Hepatocyte (in vitro differentiated cells): Measurements from ENCODE around the gene PLEK2.
"Not testable (repeated sequence)": the region's sequence is repeated elsewhere in the genome, so short reads cannot be mapped to it uniquely, and the experiment has no call there.

Experiments used
- CTCF ChIP-seq: fragments of 200-600 bp; sonication (generic); IDR thresholded peaks from 2 replicates; pipeline ENCODE4 v1.5.1; 2016; ENCODE audit warnings: antibody characterized with exemption, mild to moderate bottlenecking; ENCODE audit not compliant: poor library complexity
- EZH2 ChIP-seq: fragments of 200-600 bp; sonication (generic); IDR thresholded peaks from 2 replicates; pipeline ENCODE4 v1.6.1; 2016; ENCODE audit warnings: antibody characterized with exemption, mild to moderate bottlenecking, borderline replicate concordance
- EZH2phosphoT487 ChIP-seq: fragments of 200-600 bp; sonication (generic); IDR thresholded peaks from one replicate; pipeline ENCODE4 v1.6.1; 2018; ENCODE audit warnings: antibody characterized with exemption, mild to moderate bottlenecking, low read depth, moderate library complexity; ENCODE audit not compliant: unreplicated experiment, severe bottlenecking

GRCh38 chr14:67341231-67341630, 70.7 kb downstream of the PLEK2 start:
- TF ChIP-seq CTCF, EZH2, EZH2phosphoT487: not testable (repeated sequence)
